Naive thymus-derived CD4-positive, alpha-beta T cell (primary cell): Measurements from ENCODE around the gene UQCC3. TPM values are rescaled to one million over a fixed set of nuclear protein-coding genes. Genes with fewer than 3 reads are reported as not detected.

ENCODE experiments used
- ATAC-seq: fragments of 150-1000 bp; cut with Tn5 transposase; 2 replicates; pipeline ENCODE4 v1.10.0; 2021; ENCODE audit warnings: mild to moderate bottlenecking, moderate library complexity
- CTCF ChIA-PET: fragments of 350-600 bp; sonication (Branson Sonifier 250); formaldehyde crosslinking; loops from one replicate; lab custom pipeline; 2021; ENCODE audit warnings: antibody characterized with exemption; lab: Charles Lee
- POLR2A ChIA-PET: fragments of 350-600 bp; sonication (Branson Sonifier 250); formaldehyde crosslinking; loops from one replicate; lab custom pipeline; 2021; ENCODE audit warnings: antibody characterized with exemption, inconsistent platforms; lab: Charles Lee
- DNase-seq, 9 donors: peaks; one replicate each; pipeline versions ENCODE4 v3.0.0 to v3.0.0-alpha.2; 2020 to 2022; ENCODE audit warnings: mixed read lengths in 1 of 9
- H3K27ac ChIP-seq: one replicate; pipeline ENCODE4 v1.7.0; 2013; ENCODE audit warnings: mild to moderate bottlenecking, low read depth, low read length, moderate library complexity
- H3K27me3 ChIP-seq, 2 donors: one replicate each; pipeline ENCODE4 v1.7.0; 2013; ENCODE audit warnings: low read length in 2 of 2, mild to moderate bottlenecking in 2 of 2, moderate library complexity in 2 of 2; ENCODE audit not compliant: control insufficient read depth in 2 of 2, insufficient read depth in 2 of 2
- H3K36me3 ChIP-seq, 3 experiments: 1 replicate in 2 of 3; 2 replicates in 1 of 3; pipeline ENCODE4 v1.7.0; 2013; ENCODE audit warnings: low read length in 3 of 3, mild to moderate bottlenecking in 3 of 3, moderate library complexity in 1 of 3; ENCODE audit not compliant: insufficient read depth in 3 of 3, control insufficient read depth in 2 of 3
- H3K4me1 ChIP-seq, 2 donors: one replicate each; pipeline ENCODE4 v1.7.0; 2013; ENCODE audit warnings: low read length in 2 of 2, mild to moderate bottlenecking in 2 of 2, moderate library complexity in 1 of 2; ENCODE audit not compliant: control insufficient read depth in 2 of 2, insufficient read depth in 2 of 2
- H3K4me3 ChIP-seq: 2 replicates; pipeline ENCODE4 v1.7.0; 2013; ENCODE audit warnings: mild to moderate bottlenecking, low read length
- H3K9me3 ChIP-seq, 3 experiments: 1 replicate in 2 of 3; 2 replicates in 1 of 3; pipeline ENCODE4 v1.7.0; 2013; ENCODE audit warnings: low read length in 3 of 3; ENCODE audit not compliant: control insufficient read depth in 2 of 3
- H3K27ac Mint-ChIP-seq, 9 donors: one replicate each; pipeline ENCODE4 v1.8.0; 2020 to 2022; ENCODE audit warnings: mixed read lengths in 9 of 9, mild to moderate bottlenecking in 8 of 9, moderate library complexity in 5 of 9, inconsistent platforms in 2 of 9
- H3K27me3 Mint-ChIP-seq, 5 donors: one replicate each; pipeline ENCODE4 v1.8.0; 2021 to 2022; ENCODE audit warnings: mixed read lengths in 5 of 5, mild to moderate bottlenecking in 1 of 5
- H3K36me3 Mint-ChIP-seq, 5 donors: one replicate each; pipeline ENCODE4 v1.8.0; 2020 to 2022; ENCODE audit warnings: mixed read lengths in 5 of 5, mild to moderate bottlenecking in 3 of 5, inconsistent platforms in 1 of 5
- H3K4me1 Mint-ChIP-seq, 7 donors: one replicate each; pipeline ENCODE4 v1.8.0; 2020 to 2022; ENCODE audit warnings: mixed read lengths in 7 of 7, mild to moderate bottlenecking in 3 of 7, inconsistent platforms in 1 of 7
- H3K4me3 Mint-ChIP-seq, 10 donors: one replicate each; pipeline ENCODE4 v1.8.0; 2020 to 2022; ENCODE audit warnings: mild to moderate bottlenecking in 10 of 10, mixed read lengths in 10 of 10, moderate library complexity in 6 of 10, inconsistent platforms in 2 of 10
- H3K9me3 Mint-ChIP-seq, 11 donors: one replicate each; pipeline ENCODE4 v1.8.0; 2020 to 2022; ENCODE audit warnings: mixed read lengths in 11 of 11, mild to moderate bottlenecking in 4 of 11, inconsistent platforms in 1 of 11, moderate library complexity in 1 of 11
- intact Hi-C, 2 donors: fragments of 100-400 bp; cut with micrococcal nuclease; formaldehyde crosslinking; loops; one replicate each; pipeline ENCODE4 v1.15.1; 2023
- polyA plus RNA-seq, 2 donors: library from polyadenylated mRNA; unstranded; fragments of 300-500 nt; fragmentation: Illumina TruSeq; gene quantifications; one replicate each; pipeline ENCODE4 v1.2.3, GENCODE V29; 2021
- total RNA-seq, 6 experiments: library from RNA in 5 of 6; stranded (reverse) in 5 of 6; gene quantifications; 1 replicate in 5 of 6; 2 replicates in 1 of 6; pipeline ENCODE4 v1.2.3 and lab custom pipeline; 2021 to 2026

Gene UQCC3, protein sequence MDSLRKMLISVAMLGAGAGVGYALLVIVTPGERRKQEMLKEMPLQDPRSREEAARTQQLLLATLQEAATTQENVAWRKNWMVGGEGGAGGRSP
- total RNA-seq = 1 to 10 TPM; 2.2 to 8.2 (median 5.8) TPM
- polyA plus RNA-seq = 10 to 100 TPM in 1 of 2 donors, 1 to 10 TPM in 1; 9.1 to 11.1 TPM
- 5.4 reads per million, percentile 25 among the genes with 10 or more reads in this experiment for total RNA-seq (lab: John Stamatoyannopoulos, UW)

DNA sequence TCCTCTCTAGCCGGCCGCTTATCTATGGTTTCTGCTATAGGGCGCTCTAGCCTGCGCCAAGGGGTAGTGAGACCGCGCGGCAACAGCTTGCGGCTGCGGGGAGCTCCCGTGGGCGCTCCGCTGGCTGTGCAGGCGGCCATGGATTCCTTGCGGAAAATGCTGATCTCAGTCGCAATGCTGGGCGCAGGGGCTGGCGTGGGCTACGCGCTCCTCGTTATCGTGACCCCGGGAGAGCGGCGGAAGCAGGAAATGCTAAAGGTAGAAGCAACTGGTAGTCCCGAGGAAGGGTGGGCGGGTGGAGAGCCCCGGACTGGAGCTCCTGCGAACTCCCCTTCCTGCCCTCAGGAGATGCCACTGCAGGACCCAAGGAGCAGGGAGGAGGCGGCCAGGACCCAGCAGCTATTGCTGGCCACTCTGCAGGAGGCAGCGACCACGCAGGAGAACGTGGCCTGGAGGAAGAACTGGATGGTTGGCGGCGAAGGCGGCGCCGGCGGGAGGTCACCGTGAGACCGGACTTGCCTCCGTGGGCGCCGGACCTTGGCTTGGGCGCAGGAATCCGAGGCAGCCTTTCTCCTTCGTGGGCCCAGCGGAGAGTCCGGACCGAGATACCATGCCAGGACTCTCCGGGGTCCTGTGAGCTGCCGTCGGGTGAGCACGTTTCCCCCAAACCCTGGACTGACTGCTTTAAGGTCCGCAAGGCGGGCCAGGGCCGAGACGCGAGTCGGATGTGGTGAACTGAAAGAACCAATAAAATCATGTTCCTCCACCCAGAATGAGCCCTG is at the start of gene UQCC3, which contains the start of gene LBHD1:
TSS of gene UQCC3 (plus strand) at position 66 of the 782 bp plus-strand sequence. CDS start at position 139, 73 bp downstream.
TSS of gene LBHD1 (minus strand) at position 660 of the 782 bp plus-strand sequence. CDS start 2,236 bp downstream, outside the sequence.
- Histone ChIP-seq H3K36me3 (peaks cover 0 to 36% (median 0%) of the 10 kb centered on the region in 3 experiments), H3K9me3 (no peaks in the 10 kb centered on the region), H3K4me3 (peak within 1 kb of the TSS; percentile 62), H3K4me1 (peaks cover 12 to 25% of the 10 kb centered on the region in 2 donors), H3K27me3 (no peaks in the 10 kb centered on the region), H3K27ac (peak within 1 kb of the TSS; percentile 90)
- Mint-ChIP-seq H3K4me1 (peaks cover 13 to 62% (median 51%) of the 10 kb centered on the region in 7 donors), H3K36me3 (peaks cover 4 to 25% (median 5%) of the 10 kb centered on the region in 5 donors), H3K9me3 (no peaks in the 10 kb centered on the region), H3K27ac (peak within 1 kb of the TSS; percentile 91 to 97 (median 96)), H3K4me3 (peak within 1 kb of the TSS; percentile 94 to 100 (median 99)), H3K27me3 (no peaks in the 10 kb centered on the region)
- DNase-seq (peak; percentile 49 to 80 (median 73)), ATAC-seq (peak; percentile 85)
- CTCF ChIA-PET = interaction anchor here (0.6 to 1.7 kb wide), 5 partner anchors 9 to 247 kb away, joined by 4 to 9 read pairs (median 4); partner anchors contain the start of gene TUT1
- POLR2A ChIA-PET = interaction anchor here (0.7 to 14.8 kb wide), 35 partner anchors 6 to 210 kb away, joined by 3 to 332 read pairs (median 6); partner anchors contain the start of genes B3GAT3, BSCL2, EEF1G and GANAB
- intact Hi-C loops = loop anchor here (1.0 to 10.0 kb wide), 7 partner anchors 8 to 247 kb away; partner anchors contain the start of genes INTS5 (in 2 of the 2), UBXN1 (in 2 of the 2) and TUT1 (in 1 of the 2)

DNA sequence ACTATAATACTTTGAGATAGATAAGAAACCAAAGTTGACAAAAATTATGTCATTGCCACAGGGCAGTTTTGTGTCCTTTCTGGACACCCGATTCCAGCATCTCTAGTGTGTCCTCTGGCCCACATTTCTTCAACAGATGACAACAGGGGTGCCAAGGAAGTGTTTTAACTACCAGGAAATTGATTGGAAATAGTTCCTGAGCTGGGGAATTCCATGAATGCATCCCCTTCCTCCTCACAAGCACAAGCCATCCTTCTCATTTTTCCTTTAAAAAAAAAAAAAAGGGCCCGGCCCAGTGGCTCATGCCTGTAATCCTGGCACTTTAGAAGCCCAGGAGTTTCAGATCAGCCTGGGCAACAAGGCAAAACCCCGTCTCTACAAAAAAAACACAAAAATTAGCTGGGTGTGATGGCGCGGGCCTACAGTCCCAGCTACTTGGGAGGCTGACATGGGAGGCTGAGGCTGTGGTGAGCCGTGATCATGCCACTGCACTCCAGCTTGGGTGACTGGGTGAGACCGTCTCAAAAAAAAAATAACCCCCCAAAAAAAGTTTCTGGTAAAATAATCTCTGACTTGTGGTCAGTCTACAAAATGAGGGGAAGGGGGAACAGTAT is 48.9 kb upstream of the UQCC3 start:
- no peaks in the 10 kb centered on the region for H3K9me3 ChIP-seq
- peak overlapping the region; percentile 85 to 99 (median 92) for H3K4me3 Mint-ChIP-seq
- peaks cover 0 to 2% (median 0%) of the 10 kb centered on the region in 11 donors for H3K9me3 Mint-ChIP-seq
- ATAC-seq = no peak
- peaks cover 0 to 30% (median 13%) of the 10 kb centered on the region in 3 experiments for H3K36me3 ChIP-seq
- DNase-seq = no peak
- peaks cover 11% of the 10 kb centered on the region in 2 donors for H3K4me1 ChIP-seq
- no peak overlapping the region for H3K4me3 ChIP-seq
- intact Hi-C loops = loop anchor here (1.0 to 2.0 kb wide), 8 partner anchors 10 to 50 kb away; partner anchors contain the start of genes C11orf98 (in 2 of the 2), CSKMT (in 2 of the 2), EML3 (in 2 of the 2) and GANAB (in 2 of the 2)
- ChIA-PET CTCF (interaction anchor here (0.6 to 1.8 kb wide), 6 partner anchors 11 to 285 kb away, joined by 3 to 9 read pairs (median 4); no protein-coding TSS in a partner anchor), POLR2A (interaction anchor here (0.6 to 10.0 kb wide), 21 partner anchors 12 to 1621 kb away, joined by 3 to 94 read pairs (median 10); partner anchors contain the start of genes C11orf98, CSKMT, EEF1G and EML3)
- peak overlapping the region; percentile 92 to 99 (median 96) for H3K27ac Mint-ChIP-seq
- H3K27ac ChIP-seq = peak overlapping the region; percentile 92
- no peaks in the 10 kb centered on the region for H3K27me3 ChIP-seq
- peaks cover 14 to 34% (median 19%) of the 10 kb centered on the region in 5 donors for H3K36me3 Mint-ChIP-seq
- H3K27me3 Mint-ChIP-seq = no peaks in the 10 kb centered on the region
- H3K4me1 Mint-ChIP-seq = peaks cover 13 to 29% (median 27%) of the 10 kb centered on the region in 7 donors

DNA sequence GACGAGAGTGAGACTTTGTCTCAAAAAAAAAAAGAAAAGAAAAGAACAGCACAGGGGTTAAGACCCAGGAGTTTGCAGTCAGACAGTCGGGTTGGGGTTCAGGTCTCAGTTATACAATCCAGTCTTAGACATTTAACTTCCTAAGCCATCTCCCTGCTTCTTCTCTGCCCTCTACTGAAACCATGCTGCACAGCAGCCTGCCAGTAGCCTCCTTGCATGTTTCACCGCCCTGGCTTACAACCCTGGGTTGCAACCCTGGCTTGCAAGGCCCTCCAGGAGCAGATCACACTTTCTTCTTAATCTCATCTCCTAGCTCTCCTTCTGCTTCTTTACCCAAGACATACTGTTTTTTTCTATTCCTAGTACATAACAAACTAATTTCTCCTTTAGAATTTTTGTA is 43.8 kb upstream of the UQCC3 start:
- peaks cover 26 to 59% (median 39%) of the 10 kb centered on the region in 5 donors for H3K36me3 Mint-ChIP-seq

DNA sequence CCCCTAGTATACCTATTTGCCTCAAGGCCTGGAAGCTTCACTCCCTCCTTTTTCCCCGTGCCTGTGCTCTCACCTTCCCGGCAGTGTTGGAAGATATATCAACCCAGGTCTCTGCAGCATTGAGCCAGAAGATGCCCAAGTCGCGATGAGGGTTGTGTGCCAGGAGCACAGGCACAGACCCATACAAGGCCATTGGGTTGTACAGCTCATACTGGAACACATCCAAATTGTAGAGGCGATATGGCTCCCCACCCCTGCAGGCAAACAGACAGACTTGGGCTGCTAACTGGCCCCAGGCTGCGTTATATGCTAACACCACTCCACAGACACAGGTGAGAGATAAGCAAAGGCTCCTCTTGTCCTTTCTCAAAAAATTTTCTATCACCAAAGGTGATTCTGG is 39.0 kb upstream of the UQCC3 start:
- no peaks in the 10 kb centered on the region for H3K27me3 ChIP-seq
- DNase-seq = no peak
- H3K36me3 ChIP-seq = peaks cover 27 to 79% (median 55%) of the 10 kb centered on the region in 3 experiments
- ChIA-PET CTCF (no interaction called here), POLR2A (interaction anchor here (1.0 to 21.6 kb wide), 5 partner anchors 14 to 209 kb away, joined by 3 to 332 read pairs (median 4); partner anchors contain the start of genes C11orf98, CSKMT, GANAB and INTS5)
- H3K4me3 ChIP-seq = no peak overlapping the region
- peaks cover 14 to 68% (median 45%) of the 10 kb centered on the region in 5 donors for H3K36me3 Mint-ChIP-seq
- peaks cover 0 to 1% (median 0%) of the 10 kb centered on the region in 11 donors for H3K9me3 Mint-ChIP-seq
- peaks cover 0 to 14% of the 10 kb centered on the region in 2 donors for H3K4me1 ChIP-seq
- no peak overlapping the region for H3K4me3 Mint-ChIP-seq
- H3K27me3 Mint-ChIP-seq = no peaks in the 10 kb centered on the region
- peaks cover 16 to 41% (median 28%) of the 10 kb centered on the region in 7 donors for H3K4me1 Mint-ChIP-seq
- no peaks in the 10 kb centered on the region for H3K9me3 ChIP-seq
- H3K27ac Mint-ChIP-seq = peak overlapping the region in 8 of 9 donors; percentile 46 to 87 (median 64)
- intact Hi-C loops = no loop called here
- peak overlapping the region; percentile 42 for H3K27ac ChIP-seq
- no peak for ATAC-seq

More for the DNA sequence above, 43.8 kb upstream of the UQCC3 start:
- peak overlapping the region in 5 of 9 donors; percentile 20 to 83 (median 67) for H3K27ac Mint-ChIP-seq
- Histone ChIP-seq H3K9me3 (no peaks in the 10 kb centered on the region), H3K4me3 (no peak overlapping the region), H3K36me3 (peaks cover 15 to 80% (median 40%) of the 10 kb centered on the region in 3 experiments), H3K4me1 (no peaks in the 10 kb centered on the region), H3K27ac (no peak overlapping the region), H3K27me3 (no peaks in the 10 kb centered on the region)
- H3K27me3 Mint-ChIP-seq = no peaks in the 10 kb centered on the region
- intact Hi-C loops = no loop called here
- ATAC-seq = peak; percentile 46
- POLR2A ChIA-PET = interaction anchor here (0.9 to 2.6 kb wide), 6 partner anchors 8 to 37 kb away, joined by 4 to 14 read pairs (median 10); partner anchors contain the start of genes C11orf98, CSKMT and GANAB
- H3K4me1 Mint-ChIP-seq = peaks cover 0 to 24% (median 3%) of the 10 kb centered on the region in 7 donors
- no peak overlapping the region for H3K4me3 Mint-ChIP-seq
- CTCF ChIA-PET = interaction anchor here (1.8 kb wide), 1 partner anchor 35 kb away, joined by 5 read pairs; no protein-coding TSS in a partner anchor
- no peak for DNase-seq
- H3K9me3 Mint-ChIP-seq = peaks cover 0 to 3% (median 0%) of the 10 kb centered on the region in 11 donors

DNA sequence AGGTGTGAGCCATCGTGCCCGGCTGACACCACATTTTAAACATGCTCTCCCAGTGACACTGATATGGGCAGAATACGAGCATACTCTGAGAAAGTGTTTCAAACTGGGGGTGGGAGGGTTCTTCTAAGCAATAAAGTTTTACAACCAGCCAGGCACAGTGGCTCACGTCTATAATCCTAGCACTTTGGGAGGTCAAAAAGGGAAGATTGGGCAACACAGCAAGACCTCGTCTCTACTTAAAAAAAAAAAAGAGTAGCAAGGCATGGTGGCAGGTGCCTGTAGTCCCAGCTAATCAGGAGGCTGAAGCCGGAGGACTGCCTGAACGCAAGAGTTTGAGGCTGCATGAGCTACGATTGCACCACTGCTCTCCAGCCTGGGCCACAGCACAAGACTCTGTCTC is 27.3 kb upstream of the UQCC3 start:
- Histone ChIP-seq H3K36me3 (peaks cover 4 to 33% (median 5%) of the 10 kb centered on the region in 3 experiments), H3K4me1 (peaks cover 10 to 41% of the 10 kb centered on the region in 2 donors), H3K4me3 (no peak overlapping the region), H3K27me3 (no peaks in the 10 kb centered on the region), H3K27ac (no peak overlapping the region), H3K9me3 (no peaks in the 10 kb centered on the region)
- Mint-ChIP-seq H3K4me3 (peak overlapping the region; percentile 7 to 99 (median 52)), H3K9me3 (peaks cover 0 to 4% (median 0%) of the 10 kb centered on the region in 11 donors), H3K27me3 (no peaks in the 10 kb centered on the region), H3K27ac (peak overlapping the region in 6 of 9 donors; percentile 42 to 75 (median 62)), H3K4me1 (peaks cover 18 to 54% (median 45%) of the 10 kb centered on the region in 7 donors), H3K36me3 (peaks cover 4 to 28% (median 10%) of the 10 kb centered on the region in 5 donors)
- intact Hi-C loops = no loop called here
- ATAC-seq (no peak), DNase-seq (no peak)
- ChIA-PET POLR2A (interaction anchor here (0.6 to 21.6 kb wide), 15 partner anchors 9 to 1627 kb away, joined by 3 to 332 read pairs (median 7); partner anchors contain the start of genes B3GAT3, BSCL2, C11orf98 and CSKMT), CTCF (interaction anchor here (0.6 kb wide), 1 partner anchor 102 kb away, joined by 3 read pairs; no protein-coding TSS in a partner anchor)
